HG03460 (cell line): Measurements from ENCODE around the gene ACRBP.

ENCODE experiments used
- ATAC-seq: cut with Tn5 transposase; IDR thresholded peaks from one replicate; pipeline ENCODE4 v1.9.1; 2021; ENCODE audit not compliant: unreplicated experiment

Gene ACRBP

DNA sequence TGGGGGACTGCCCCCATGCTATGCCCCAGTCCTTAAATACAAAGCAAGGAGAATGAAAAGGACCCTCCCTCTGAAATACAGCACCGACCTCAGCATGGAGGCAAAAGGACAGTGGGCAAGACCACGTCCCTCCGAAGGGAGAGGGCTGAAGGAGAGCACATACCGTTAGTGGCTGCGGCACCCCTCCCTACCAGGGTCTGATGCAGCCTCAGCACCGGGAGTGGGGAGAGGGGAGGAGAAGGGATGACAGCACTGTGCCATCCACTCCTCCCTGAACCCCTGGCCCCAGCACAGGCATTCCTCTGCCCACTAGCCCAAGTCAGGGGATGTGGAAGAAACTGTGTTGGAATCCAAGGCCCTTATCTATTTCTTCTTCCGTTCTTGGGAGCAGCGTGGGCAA lies 3.6 kb upstream of the ACRBP start:
- no peak for ATAC-seq

DNA sequence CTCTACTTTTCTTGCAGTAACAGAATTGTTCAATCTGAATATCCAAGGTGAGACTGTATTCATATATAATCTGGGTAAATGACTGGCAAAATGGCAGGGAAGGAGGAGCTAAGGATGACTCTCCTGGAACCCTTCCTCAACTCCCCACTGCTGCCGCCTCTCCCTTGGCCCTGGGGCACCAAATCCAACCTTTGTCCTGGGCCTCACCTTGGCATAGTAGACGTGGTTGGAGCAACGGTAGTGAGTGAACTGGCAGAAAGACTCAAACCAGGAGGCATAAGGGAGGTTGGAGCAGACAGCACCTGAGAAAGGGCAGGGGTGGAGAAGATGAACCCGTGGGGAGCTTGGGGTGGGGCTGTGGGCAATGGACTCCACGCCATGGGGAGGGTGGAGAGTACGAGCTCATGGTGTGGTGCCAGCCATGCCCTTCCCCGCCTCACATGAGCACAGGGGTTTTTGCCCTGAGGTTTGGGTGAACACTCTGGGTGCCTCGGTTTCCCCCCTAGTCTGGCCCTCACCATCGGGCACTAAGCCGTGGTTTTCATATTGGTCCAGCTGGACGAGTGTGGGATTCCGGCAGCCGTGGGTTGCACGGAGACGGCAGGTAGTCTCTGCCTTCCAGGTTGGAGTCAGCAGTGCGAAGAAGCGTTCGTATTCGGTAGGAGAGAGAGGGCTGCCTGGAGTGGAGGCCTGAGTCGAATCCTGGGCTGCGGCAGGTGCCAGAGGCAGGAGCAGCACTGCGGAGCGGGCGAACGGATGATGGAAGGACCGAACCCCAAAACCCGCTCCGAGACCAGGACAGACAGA lies 753 bp downstream of the ACRBP start:
- ATAC-seq, result no peak

- no peak for ATAC-seq
Observed at GRCh38 chr12:6644903-6645302, 2.3 kb downstream of the ACRBP start.

DNA sequence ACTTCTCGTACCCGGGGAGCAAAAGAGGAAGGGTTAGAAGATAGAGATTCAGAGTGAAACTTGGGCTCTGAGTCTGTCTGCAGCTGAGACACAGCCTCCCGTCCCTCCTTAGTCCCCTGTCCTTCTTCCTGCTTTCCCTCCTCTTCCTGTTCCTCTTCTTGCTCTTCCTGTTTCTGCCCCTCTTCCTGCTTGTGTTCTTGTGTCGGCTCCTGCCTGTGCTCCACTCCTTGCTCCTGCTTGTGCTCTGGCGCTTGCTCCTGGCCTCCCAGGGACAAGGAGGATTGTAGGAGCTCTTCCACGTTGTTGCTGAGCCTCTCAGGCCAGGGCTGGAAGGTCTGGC lies 3.0 kb downstream of the ACRBP start:
- no peak for ATAC-seq

- no peak for ATAC-seq
Observed at GRCh38 chr12:6643569-6644256, 3.5 kb downstream of the ACRBP start.

DNA sequence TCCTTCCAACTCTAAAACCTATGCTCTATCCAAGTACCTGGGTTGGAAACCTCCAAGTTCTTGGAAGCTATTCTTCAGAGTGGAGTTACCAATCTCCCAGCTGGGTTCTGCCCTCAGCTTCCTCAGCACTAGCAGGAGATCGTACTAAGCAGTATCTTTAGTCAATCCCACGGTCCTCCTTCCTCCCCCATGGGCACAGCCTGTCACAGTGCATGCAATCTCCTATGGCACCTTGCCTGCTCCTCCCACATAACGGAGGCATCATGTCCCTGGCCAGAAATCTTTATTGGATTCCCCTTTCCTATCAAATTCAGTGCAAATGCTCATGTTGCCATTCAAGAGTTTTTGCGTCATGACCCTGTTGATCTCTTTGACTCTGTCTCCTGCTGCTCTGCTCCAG lies 6.1 kb downstream of the ACRBP start:
- ATAC-seq, result no peak

GRCh38 chr12:6640497-6640896 lies 6.7 kb downstream of the ACRBP start:
- ATAC-seq, result no peak

- ATAC-seq, result no peak
Observed at GRCh38 chr12:6639151-6639801, 8.0 kb downstream of the ACRBP start.

DNA sequence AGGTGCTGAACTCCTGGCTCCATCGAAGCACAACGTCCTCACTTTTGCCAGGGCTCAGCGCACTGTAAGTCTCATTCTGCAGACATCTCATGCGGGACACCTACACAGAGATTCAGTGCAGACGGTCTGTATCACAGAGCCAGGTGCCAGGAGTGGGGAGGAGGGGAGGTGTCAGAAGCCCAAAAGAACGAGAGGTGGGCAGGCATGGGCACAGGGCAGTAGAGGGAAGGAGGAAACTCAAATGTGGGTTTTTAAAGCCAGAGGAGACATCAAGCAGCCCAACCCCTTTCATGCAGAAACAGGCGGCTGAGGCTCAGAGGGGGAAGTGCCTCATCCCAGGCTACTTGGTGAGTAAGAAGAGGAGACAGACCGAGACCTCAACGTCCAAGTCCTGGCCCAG lies 8.9 kb downstream of the ACRBP start:
- ATAC-seq, result no peak

DNA sequence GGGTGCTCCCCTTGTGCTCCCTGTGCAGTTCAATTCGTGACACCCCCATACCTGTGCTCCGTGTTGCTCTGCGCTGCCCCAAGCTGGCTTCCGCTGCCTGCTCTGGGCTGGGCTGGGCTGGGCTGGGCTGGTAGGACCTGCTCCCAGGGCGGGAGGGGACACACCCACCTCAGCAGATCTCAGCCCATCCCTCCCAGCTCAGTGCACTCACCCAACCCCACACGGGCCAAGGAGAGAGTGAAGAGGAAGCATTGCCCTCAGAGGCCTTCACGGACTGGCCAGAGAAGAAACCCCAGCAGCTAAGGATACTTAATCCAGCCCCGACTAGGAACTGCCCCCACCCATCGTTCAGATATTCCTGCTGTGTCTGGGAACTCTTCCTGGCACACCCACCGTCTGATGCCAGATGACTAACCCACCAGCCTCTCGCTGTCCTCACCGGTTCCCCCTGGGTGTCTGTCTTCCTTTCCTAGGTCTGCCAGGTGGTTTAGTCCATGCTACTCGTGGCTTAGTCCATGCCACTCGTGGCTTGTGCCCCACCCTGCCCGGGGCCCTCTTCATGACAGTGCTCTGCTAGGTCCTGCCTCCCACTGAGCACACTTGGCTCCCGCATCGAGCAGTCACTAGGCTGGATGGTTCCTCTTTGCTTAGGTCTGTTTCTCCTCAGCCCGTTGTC lies 11.2 kb downstream of the ACRBP start, which contains the start of gene LPAR5:
Gene LPAR5 (minus strand): TSS at position 104 of the 676 bp plus-strand sequence. CDS start 14,711 bp downstream, outside the sequence.
- no peak for ATAC-seq

GRCh38 chr12:6635375-6635855 lies 11.8 kb downstream of the ACRBP start:
- ATAC-seq, result peak; percentile 42

DNA sequence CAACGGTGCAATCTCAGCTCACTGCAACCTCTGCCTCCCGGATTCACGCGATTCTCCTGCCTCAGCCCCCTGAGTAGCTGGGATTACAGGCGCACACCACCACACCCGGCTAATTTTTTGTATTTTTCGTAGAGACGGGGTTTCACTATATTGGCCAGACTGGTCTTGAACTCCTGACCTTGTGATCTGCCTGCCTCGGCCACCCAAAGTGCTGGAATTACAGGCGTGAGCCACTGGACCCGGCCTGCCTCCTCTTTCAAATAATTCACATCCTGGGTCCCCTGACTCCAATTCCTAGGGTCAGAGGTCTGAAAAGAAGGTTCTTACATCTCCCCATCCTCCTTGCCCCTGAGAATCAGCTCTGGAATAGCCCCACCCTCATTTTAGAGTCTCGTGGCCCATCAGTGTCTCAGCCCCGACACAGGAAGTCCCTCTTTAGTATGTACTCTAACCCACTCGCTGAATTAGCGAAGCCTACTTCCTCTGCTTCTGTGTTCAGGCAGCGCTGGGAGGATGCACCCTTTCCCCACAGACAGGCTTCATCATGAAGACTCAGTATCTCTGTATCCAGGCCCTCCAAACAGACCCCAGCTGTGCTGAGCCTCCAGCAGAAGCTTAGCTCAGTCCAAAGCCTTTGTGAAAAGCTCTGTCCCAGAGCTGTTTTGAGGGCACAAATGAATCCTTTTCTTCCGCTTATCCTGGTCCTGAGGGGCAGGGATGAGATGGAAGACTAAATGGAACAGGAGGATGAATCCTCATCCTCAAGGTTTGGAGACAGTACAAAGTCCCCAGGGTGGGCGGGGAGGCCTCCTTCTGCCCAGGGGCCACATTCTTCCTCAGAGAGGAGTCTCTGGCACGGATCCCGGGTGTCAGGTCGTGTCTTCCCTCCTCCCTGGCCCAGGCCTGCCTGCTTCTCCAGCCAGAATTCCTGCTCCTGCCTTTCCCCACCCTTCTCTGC lies 14.9 kb downstream of the ACRBP start:
- ATAC-seq, result peak; percentile 76

DNA sequence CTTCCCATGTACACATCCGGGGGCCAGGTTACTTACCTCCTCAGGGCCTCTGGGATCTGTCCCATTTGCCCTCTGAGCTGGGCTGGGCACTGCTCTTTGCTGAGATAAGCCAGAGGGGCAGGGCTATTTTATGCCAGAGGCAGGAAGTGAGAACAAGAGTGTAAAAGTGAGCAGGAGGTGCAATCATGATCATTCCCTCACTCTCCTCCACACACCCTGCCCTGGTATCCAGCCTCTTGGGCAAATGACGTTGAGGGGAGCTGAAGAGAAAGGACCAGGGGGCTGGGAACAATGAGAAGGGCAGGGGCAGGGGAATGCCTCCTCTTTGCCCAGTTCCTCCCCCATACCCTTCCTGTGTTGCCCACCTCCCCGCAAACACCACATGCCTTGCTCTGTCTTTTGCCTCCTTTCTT lies 15.7 kb downstream of the ACRBP start:
- ATAC-seq, result no peak

DNA sequence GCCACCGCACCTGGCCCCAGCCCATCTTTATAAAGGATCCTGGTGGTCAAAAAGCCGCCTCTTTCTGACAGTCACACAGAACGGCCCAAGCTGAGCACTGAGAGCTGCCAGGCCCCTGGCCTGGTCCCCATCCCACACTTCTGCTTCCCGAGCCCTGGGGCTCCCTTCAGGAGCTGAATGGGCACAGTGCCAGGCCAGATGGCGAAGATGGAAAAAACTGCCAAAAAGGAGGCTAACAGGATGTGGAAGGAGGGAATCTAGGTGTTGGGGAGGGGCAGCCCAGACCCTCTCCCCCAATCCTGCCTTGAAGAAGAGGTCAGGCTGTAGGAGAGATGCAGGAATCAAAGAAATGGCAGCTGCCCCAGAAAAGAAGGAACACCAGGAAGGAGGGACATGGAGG lies 16.5 kb downstream of the ACRBP start:
- ATAC-seq, result no peak

GRCh38 chr12:6627616-6628015 lies 19.6 kb downstream of the ACRBP start:
- no peak for ATAC-seq

GRCh38 chr12:6626654-6627283 lies 20.5 kb downstream of the ACRBP start:
- no peak for ATAC-seq

GRCh38 chr12:6620885-6621274 lies 26.4 kb downstream of the ACRBP start:
- no peak for ATAC-seq

DNA sequence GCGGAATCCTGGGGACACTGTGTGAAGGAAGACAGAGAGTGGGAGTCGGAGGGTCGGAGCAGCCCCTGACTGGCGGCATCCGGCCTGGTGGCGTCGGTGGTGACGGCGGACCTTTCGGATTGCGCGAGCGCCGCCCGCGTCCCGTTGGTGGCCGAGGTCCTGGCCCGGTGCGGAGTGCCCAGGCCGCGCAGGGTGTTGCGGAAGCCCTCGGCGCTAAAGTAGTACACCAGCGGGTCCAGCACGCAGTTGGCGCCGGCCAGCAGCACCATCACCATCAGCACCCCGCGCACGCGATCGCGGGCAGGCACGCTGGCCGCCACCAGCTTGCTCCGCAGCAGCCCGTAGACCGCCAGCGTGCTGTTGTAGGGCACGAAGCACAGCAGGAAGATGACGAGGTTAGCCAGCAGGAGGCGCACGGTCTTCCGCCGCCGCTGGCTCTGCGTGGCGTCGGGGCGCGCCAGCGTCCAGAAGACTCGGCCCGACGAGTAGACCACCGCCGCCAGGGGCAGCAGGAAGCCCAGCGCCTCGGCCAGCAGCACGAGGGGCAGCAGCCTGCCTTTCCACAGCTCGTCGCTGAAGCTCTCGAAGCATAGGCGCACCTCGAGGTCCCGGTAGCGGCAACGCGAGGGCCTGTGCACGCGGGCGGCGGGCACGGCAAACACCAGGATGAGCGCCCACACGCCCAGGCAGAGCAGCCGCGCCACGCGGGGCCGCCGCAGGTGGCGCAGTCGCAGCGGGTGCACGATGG lies 26.9 kb downstream of the ACRBP start:
- no peak for ATAC-seq
